AG09319 (cell line): ENCODE data around the gene RPL28.
"Not testable (repeated sequence)": the region's sequence is repeated elsewhere in the genome, so short reads cannot be mapped to it uniquely, and the experiment has no call there.

Experiments used
- DNase-seq: peaks from one replicate; pipeline ENCODE4 v3.0.0-alpha.2; 2010; ENCODE audit warnings: low read depth; ENCODE audit errors: extremely low read depth
- TF ChIP-seq, protein P1 (sequence below): IDR thresholded peaks from 2 replicates; pipeline ENCODE4 v1.5.1; 2011; ENCODE audit warnings: low read depth, mild to moderate bottlenecking, inconsistent platforms, low read length, moderate library complexity

RPL28 gene

DNA sequence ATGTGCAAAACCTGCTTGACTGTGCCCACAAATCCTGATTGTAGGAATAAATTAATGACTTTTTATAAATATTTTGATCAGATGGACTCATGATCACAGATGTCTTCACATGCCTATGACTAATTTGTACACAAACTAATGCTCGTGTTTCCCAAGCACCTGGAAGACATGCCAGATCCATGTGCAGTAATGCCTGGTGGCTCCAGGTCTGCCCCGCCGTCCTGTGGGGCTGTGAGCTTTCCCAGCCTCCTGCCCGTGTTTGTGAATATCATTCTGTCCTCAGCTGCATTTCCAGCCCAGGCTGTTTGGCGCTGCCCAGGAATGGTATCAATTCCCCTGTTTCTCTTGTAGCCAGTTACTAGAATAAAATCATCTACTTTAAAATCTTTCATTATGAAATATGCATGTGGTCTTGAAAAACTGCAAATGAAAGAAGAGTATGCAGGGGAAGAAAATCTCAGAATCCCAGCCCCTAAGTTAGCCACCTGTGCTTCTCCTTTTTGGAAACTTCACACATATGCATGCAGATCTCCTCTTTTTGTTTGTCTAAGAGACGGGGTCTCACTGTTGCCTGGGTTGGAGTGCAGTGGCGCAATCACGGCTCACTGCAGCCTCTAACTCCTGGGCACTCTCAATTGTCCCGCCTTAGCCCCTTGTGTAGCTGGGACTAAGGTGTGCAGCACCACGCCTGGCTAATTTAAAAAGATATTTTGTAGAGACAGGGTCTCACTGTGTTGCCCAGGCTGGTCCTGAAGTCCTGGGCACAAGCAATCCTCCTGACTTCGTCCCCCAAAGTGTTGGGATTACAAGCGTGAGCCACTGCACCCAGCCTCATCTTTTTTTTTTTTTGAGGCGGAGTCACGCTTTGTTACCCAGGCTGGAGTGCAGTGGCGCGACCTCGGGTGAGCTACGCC, 6.2 kb downstream of the RPL28 start:
- TF ChIP-seq, protein P1, sequence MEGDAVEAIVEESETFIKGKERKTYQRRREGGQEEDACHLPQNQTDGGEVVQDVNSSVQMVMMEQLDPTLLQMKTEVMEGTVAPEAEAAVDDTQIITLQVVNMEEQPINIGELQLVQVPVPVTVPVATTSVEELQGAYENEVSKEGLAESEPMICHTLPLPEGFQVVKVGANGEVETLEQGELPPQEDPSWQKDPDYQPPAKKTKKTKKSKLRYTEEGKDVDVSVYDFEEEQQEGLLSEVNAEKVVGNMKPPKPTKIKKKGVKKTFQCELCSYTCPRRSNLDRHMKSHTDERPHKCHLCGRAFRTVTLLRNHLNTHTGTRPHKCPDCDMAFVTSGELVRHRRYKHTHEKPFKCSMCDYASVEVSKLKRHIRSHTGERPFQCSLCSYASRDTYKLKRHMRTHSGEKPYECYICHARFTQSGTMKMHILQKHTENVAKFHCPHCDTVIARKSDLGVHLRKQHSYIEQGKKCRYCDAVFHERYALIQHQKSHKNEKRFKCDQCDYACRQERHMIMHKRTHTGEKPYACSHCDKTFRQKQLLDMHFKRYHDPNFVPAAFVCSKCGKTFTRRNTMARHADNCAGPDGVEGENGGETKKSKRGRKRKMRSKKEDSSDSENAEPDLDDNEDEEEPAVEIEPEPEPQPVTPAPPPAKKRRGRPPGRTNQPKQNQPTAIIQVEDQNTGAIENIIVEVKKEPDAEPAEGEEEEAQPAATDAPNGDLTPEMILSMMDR = no peak
- no peak for DNase-seq

DNA sequence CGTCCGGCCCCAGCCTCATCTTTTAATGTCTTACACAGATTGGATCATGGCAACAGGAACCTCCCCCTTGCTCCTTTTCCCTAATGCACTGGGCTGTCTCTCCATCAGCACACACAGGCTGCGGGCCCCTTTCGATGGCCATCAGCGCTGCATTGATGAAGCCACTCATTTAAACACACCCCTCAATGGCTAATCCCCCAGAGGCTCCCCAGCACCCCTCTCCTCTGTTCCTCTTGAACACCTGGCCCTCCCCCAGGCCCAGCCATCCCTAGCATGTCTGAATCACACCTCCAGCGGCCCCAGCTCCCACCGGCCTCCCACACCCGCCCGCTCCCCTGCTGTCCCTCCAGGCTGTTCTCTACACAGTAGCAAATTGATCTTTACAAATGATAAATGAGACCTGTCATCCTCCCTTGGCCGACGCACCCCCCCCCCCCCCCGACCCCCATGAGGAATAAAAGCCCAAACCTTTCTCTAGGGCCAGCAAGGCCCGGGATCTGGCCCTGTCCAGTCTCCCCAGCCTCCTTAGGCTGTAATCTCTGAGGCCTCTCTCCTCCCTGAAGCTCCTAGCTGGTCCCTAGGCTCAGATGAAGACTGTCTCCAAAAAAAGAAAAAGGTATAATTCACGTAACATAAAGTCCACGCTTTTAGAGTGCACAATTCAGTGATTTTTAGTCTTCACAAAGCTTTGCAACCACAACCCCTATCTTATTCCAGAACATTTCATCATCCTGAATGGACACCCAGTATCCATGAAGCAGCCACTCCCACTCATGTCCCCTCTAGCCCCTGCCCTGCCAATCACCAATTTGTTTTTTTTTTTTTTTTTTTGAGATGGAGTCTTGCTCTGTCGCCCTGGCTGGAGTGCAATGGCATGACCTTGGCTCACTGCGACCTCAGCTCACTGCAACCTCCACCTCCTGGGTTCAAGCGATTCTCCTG, 7.4 kb downstream of the RPL28 start:
- TF ChIP-seq, protein P1 = no peak
- DNase-seq = no peak

DNA sequence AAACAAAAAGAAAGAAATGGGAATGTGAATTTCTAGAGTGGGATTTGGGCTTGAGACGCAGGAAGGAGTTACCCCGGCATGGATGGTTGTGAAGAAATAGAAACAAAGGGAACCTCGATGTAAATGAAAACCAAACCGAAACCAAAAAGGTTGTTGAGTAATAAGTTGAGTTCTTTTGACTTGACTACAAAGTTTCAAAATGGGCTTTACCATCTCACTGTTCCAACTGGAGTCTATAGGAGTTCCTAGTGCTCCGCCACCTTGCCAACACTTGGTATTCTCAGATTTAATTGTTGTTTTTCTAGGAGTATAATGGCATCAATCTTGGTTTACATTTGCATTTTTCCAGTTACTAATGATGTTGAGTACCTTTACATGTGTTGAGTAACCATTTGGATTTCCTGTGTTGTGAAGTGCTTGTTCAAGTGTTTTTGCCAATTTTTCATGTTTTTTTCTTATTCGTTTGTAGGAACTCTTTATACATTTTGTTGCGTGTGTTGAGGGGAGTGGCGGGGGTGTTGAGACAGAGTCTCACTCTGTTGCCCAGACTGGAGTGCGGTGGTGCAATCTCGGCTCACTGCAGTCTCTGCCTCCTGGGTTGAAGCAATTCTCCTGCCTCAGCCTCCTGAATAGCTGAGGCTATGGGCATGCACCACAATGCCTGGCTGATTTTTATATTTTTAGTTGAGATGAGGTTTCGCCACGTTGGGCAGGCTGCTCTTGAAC, 12.6 kb downstream of the RPL28 start:
- TF ChIP-seq, protein P1 = no peak
- DNase-seq = no peak

DNA sequence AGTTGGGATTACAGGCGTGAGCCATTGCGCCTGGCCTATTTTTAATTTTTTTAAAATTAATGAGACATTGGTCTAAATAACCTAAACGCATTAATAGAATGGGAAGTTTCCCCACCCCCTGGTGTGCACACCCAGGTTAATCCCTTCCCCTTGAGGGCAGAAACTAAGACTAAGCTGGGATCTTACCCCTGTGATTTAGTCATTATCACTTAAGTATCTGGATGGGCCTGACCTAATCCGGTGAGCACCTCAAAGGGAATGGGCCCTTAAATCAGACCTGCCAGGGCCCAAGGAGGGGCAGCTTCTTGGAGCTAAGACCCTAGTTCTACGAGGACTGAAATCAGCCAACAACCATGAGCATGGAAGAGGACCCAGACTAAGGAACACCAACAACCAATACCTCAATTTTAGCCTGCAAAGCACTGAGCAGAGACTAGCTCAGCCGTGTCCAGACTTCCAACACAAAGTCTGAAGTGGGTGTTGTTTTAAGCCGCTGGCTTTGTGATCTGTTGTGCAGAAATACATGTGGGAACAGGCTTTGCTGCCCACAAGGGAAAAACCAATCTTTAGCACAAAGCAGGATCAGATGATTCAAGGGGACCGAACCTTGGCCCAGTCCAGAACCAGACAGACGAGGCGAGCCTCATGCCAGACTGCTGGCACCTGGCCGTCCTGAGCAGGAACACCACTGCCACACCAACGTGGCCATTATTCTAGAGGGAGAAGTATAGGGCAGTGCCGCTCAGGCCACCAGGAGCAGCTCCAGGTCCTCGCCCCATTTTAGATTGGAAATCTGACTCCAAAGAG, 14.8 kb downstream of the RPL28 start:
- TF ChIP-seq, protein P1 = no peak
- DNase-seq = no peak

DNA sequence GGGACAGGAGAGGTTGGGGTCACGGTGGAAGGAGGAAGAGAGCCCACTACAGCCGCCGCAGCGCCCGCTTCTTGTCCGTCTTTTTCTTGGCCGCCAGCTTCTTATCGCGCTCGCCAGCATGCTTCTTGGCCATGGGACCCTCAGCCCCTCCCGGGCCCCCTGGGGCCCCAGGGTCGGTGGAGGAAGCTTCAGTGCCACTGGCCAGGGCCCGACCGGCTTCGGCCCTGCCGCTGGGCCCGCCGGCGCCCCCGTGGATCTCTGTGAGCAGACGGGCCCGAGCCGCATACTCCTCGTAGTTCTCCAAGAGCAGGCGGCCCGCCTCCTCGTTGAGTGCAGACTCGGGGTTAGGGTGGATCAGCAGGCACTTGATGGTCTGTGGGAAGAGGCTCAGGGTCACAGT, 15.7 kb downstream of the RPL28 start:
- DNase-seq = not testable (repeated sequence)

DNA sequence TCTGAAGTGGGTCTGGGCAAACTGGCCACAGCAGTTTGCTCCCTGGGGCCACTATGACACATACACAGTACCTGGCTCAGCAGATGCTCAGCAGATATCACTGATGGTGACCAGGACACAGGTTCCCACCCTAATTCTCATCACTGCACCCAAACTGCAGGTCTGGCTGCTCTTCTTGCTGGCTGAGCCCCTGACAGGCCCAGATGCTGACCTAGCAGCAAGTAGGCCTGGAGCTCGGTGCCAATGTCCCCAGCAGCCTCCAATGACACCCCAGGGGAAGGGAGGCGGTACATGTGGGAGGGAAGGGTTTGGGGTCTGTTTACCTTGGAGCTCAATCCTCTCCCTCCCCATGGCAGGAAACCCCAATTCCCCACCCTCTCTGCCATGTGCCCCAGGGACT, 16.8 kb downstream of the RPL28 start:
- TF ChIP-seq, protein P1 = no peak
- no peak for DNase-seq

DNA sequence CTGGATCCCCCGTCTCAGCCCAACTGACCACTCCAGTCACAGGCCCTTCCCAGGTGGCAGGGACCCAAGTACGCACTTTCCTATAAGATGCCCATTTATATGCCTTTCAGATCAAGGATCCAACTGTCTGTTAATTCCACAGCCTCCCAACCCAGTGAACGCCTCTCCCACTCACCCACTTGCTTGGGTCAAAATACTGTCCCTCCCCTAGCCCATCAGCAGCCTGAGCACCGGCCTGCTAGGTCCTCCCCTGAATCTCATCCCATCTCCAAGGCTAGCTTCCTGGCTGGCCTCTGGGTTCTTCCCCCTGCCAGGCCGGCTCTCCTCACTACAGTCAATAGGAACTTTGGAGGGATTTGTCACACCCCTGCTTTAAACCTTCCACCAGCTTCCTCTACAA, 19.9 kb downstream of the RPL28 start:
- TF ChIP-seq, protein P1 = no peak
- DNase-seq = no peak
